IMR-90 (cell line): ENCODE results near the gene ATPAF1. TPM values are rescaled to one million over a fixed set of nuclear protein-coding genes. Genes with fewer than 3 reads are reported as not detected.

Experiments
- ATAC-seq: fragments of 200-7000 bp; cut with Tn5 transposase; 2 replicates; pipeline ENCODE4 v1.9.1; 2020; ENCODE audit warnings: low read depth, mild to moderate bottlenecking, moderate library complexity
- BruUV-seq: library from RNA; stranded (reverse); fragments of 400-500 nt; replicated peaks from 2 replicates; lab custom pipeline; 2021; lab: Mats Ljungman, UMichigan
- CTCF ChIA-PET: fragments of 300-600 bp; formaldehyde crosslinking; extraction: SDS; loops from one replicate; lab custom pipeline; 2021; ENCODE audit warnings: antibody characterized with exemption; lab: Yijun Ruan, JAX
- POLR2A ChIA-PET: fragments of 300-600 bp; sonication (Branson Sonifier 250); formaldehyde crosslinking; loops from one replicate; lab custom pipeline; 2022; ENCODE audit warnings: antibody characterized with exemption; ENCODE audit not compliant: unreplicated experiment; lab: Charles Lee
- DNase-seq: peaks from one replicate; pipeline ENCODE4 v3.0.0; 2013
- H2AFZ ChIP-seq: replicated peaks from 2 replicates; pipeline ENCODE3; 2013; ENCODE audit warnings: low read length, mild to moderate bottlenecking; ENCODE audit not compliant: poor library complexity
- H2AK5ac ChIP-seq: 2 replicates; pipeline ENCODE4 v1.6.1; 2013; ENCODE audit warnings: low read depth, low read length, inconsistent platforms
- H2AK9ac ChIP-seq: replicated peaks from 2 replicates; pipeline ENCODE3; 2013; ENCODE audit warnings: mild to moderate bottlenecking, low read depth, low read length, moderate library complexity; ENCODE audit not compliant: poor library complexity
- H2BK120ac ChIP-seq: 2 replicates; pipeline ENCODE4 v1.6.1; 2013; ENCODE audit warnings: low read depth, low read length, inconsistent platforms
- H2BK15ac ChIP-seq: 3 replicates; pipeline ENCODE4 v1.6.1; 2013; ENCODE audit warnings: low read depth, low read length, inconsistent platforms
- H2BK20ac ChIP-seq: 2 replicates; pipeline ENCODE4 v1.6.1; 2013; ENCODE audit warnings: low read depth, mild to moderate bottlenecking, inconsistent platforms, low read length, moderate library complexity
- H2BK5ac ChIP-seq: 2 replicates; pipeline ENCODE4 v1.6.1; 2013; ENCODE audit warnings: mild to moderate bottlenecking, low read depth, low read length, inconsistent platforms; ENCODE audit not compliant: poor library complexity, severe bottlenecking
- H3K14ac ChIP-seq: replicated peaks from 2 replicates; pipeline ENCODE4 v1.6.1; 2013; ENCODE audit warnings: low read depth, low read length, inconsistent platforms
- H3K18ac ChIP-seq: 2 replicates; pipeline ENCODE4 v1.6.1; 2013; ENCODE audit warnings: low read depth, low read length, control low read depth
- H3K23ac ChIP-seq: 2 replicates; pipeline ENCODE4 v1.6.1; 2013; ENCODE audit warnings: low read depth, low read length, inconsistent platforms
- H3K27ac ChIP-seq: 2 replicates; pipeline ENCODE4 v1.5.1; 2013; ENCODE audit warnings: mild to moderate bottlenecking, control low read depth, low read length; ENCODE audit not compliant: insufficient read depth
- H3K27me3 ChIP-seq: 2 replicates; pipeline ENCODE4 v1.6.1; 2013; ENCODE audit warnings: low read length; ENCODE audit not compliant: control insufficient read depth, insufficient read depth
- H3K36me3 ChIP-seq: 2 replicates; pipeline ENCODE4 v1.6.1; 2013; ENCODE audit warnings: low read length, mixed read lengths; ENCODE audit not compliant: control insufficient read depth, insufficient read depth
- H3K4ac ChIP-seq: 2 replicates; pipeline ENCODE4 v1.6.1; 2013; ENCODE audit warnings: low read depth, low read length, inconsistent platforms
- H3K4me1 ChIP-seq: 2 replicates; pipeline ENCODE4 v1.6.1; 2013; ENCODE audit warnings: low read length, mixed read lengths; ENCODE audit not compliant: control insufficient read depth, insufficient read depth
- H3K4me2 ChIP-seq: 2 replicates; pipeline ENCODE4 v1.6.1; 2013; ENCODE audit warnings: low read depth, mild to moderate bottlenecking, control low read depth, low read length, moderate library complexity
- H3K4me3 ChIP-seq: 2 replicates; pipeline ENCODE4 v1.5.1; 2013; ENCODE audit warnings: low read depth, mild to moderate bottlenecking, control low read depth, low read length, moderate library complexity; ENCODE audit not compliant: insufficient read depth
- H3K56ac ChIP-seq: 2 replicates; pipeline ENCODE4 v1.6.1; 2013; ENCODE audit warnings: low read length, inconsistent platforms; ENCODE audit not compliant: insufficient read depth; ENCODE audit errors: extremely low read depth
- H3K79me1 ChIP-seq, 2 experiments: 2 replicates each; pipeline ENCODE4 v1.6.1; 2013; ENCODE audit warnings: low read length in 2 of 2, inconsistent platforms in 1 of 2, low read depth in 1 of 2
- H3K9ac ChIP-seq: 2 replicates; pipeline ENCODE4 v1.6.1; 2013; ENCODE audit warnings: low read depth, low read length, control low read depth
- H3K9me1 ChIP-seq: 2 replicates; pipeline ENCODE4 v1.6.1; 2013; ENCODE audit warnings: low read length, inconsistent platforms; ENCODE audit not compliant: insufficient read depth
- H3K9me3 ChIP-seq: 2 replicates; pipeline ENCODE4 v1.6.1; 2013; ENCODE audit warnings: low read length; ENCODE audit not compliant: control insufficient read depth, insufficient read depth
- H4K20me1 ChIP-seq: 2 replicates; pipeline ENCODE4 v1.6.1; 2013; ENCODE audit warnings: low read length, inconsistent platforms; ENCODE audit not compliant: insufficient read depth
- H4K5ac ChIP-seq: 2 replicates; pipeline ENCODE4 v1.6.1; 2013; ENCODE audit warnings: mild to moderate bottlenecking, low read depth, low read length, control low read depth
- H4K8ac ChIP-seq, 2 experiments: 2 replicates each; pipeline ENCODE4 v1.6.1; 2013; ENCODE audit warnings: low read depth in 2 of 2, low read length in 2 of 2, control low read depth in 1 of 2, inconsistent platforms in 1 of 2
- H4K91ac ChIP-seq: 2 replicates; pipeline ENCODE4 v1.6.1; 2013; ENCODE audit warnings: low read depth, low read length, inconsistent platforms; ENCODE audit not compliant: insufficient read depth
- BHLHE40 ChIP-seq: fragments of 150-350 bp; IDR thresholded peaks from 2 replicates; pipeline ENCODE4 v1.6.1; 2016; ENCODE audit warnings: mild to moderate bottlenecking, low read depth, low read length
- CTCF ChIP-seq: conservative IDR thresholded peaks from 2 replicates; pipeline ENCODE4 v1.5.1; 2012; ENCODE audit warnings: mild to moderate bottlenecking, low read depth, low read length, improper control_type of control experiment
- FOS ChIP-seq: fragments of 150-350 bp; IDR thresholded peaks from 2 replicates; pipeline ENCODE4 v1.6.1; 2016; ENCODE audit warnings: low read depth, low read length
- MAFK ChIP-seq: IDR thresholded peaks from 2 replicates; pipeline ENCODE4 v1.6.1; 2012; ENCODE audit warnings: low read depth, low read length, improper control_type of control experiment
- NFE2L2 ChIP-seq: fragments of 150-350 bp; IDR thresholded peaks from 2 replicates; pipeline ENCODE4 v1.6.1; 2016; ENCODE audit warnings: low read depth, mild to moderate bottlenecking, low read length
- RAD21 ChIP-seq: IDR thresholded peaks from 2 replicates; pipeline ENCODE4 v1.6.1; 2012; ENCODE audit warnings: low read length, improper control_type of control experiment
- RCOR1 ChIP-seq: IDR thresholded peaks from 2 replicates; pipeline ENCODE4 v1.6.1; 2012; ENCODE audit warnings: mild to moderate bottlenecking, low read length, improper control_type of control experiment; ENCODE audit not compliant: insufficient replicate concordance
- SMC3 ChIP-seq: fragments of 150-350 bp; IDR thresholded peaks from 2 replicates; pipeline ENCODE4 v1.6.1; 2016; ENCODE audit warnings: low read depth, mild to moderate bottlenecking, antibody characterized with exemption, low read length, moderate library complexity
- WGBS, 2 experiments: methylation state at CpG; one replicate each; pipeline versions ENCODE4 v1.1.5 to v1.1.7; 2013; ENCODE audit warnings: missing lambda C conversion rate in 2 of 2; ENCODE audit not compliant: insufficient read length in 1 of 2; ENCODE audit errors: extremely low coverage in 2 of 2; 5-methylcytosine and 5-hydroxymethylcytosine counted together
- dilution Hi-C: fragments of 300-500 bp; cut with HindIII; formaldehyde crosslinking; loops from one replicate; pipeline ENCODE4 v1.14.3; 2018; ENCODE audit warnings: low sequenced_read_pairs; ENCODE audit not compliant: unreplicated experiment
- in situ Hi-C: fragments of 300-500 bp; cut with MboI; formaldehyde crosslinking; loops from 3 replicates; pipeline ENCODE4 v1.14.3; 2019; ENCODE audit warnings: low sequenced_read_pairs, inconsistent platforms, mixed read lengths
- intact Hi-C: fragments of 100-400 bp; cut with micrococcal nuclease; formaldehyde crosslinking; loops from 2 replicates; pipeline ENCODE4 v1.10.0; 2022
- polyA plus RNA-seq, 3 experiments: library from polyadenylated mRNA; depleted of rRNA; stranded (reverse); fragments of >200 nt; gene quantifications; 2 replicates each; pipeline ENCODE4 v1.2.3, GENCODE V29; 2012; ENCODE audit warnings: low replicate concordance in 1 of 3
- total RNA-seq: library from RNA; depleted of rRNA; stranded (reverse); fragments of >200 nt; gene quantifications from 2 replicates; pipeline ENCODE4 v1.2.3, GENCODE V29; 2012
- TF ChIP-seq, protein P1 (sequence below): fragments of 150-350 bp; IDR thresholded peaks from 2 replicates; pipeline ENCODE4 v1.6.1; 2016; ENCODE audit warnings: low read depth, mild to moderate bottlenecking, low read length, moderate library complexity, borderline replicate concordance

ATPAF1 gene
- total and polyA plus RNA-seq, 2 of the 4 experiments (the other 2 are of a cell fraction), result 55.5 to 80.3 TPM

DNA sequence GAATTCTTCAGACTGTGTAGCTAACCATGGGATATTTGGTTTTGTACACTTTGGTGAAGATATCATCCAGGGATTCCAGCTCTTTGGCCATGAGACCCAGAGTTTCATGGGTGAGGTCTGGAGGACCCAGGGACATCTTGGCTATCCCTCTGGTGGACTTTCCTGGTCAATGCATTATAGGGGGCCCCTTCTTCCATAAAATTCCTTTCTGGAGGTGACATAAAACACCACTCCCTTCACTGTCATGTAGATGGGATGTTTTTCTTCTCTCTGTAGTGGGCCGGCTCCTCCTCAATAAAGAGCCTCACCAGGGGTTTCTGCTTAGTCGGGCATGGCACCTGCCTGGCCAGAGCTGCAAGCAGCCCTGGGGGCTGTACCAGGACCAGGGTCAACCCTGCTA is 2.2 kb downstream of the ATPAF1 start:
- Histone ChIP-seq H4K8ac (no peak overlapping the region), H3K14ac (no peak overlapping the region), H2BK20ac (no peak overlapping the region), H3K9me3 (no peaks in the 10 kb centered on the region), H3K9ac (no peak overlapping the region), H3K27me3 (no peaks in the 10 kb centered on the region), H3K9me1 (peaks cover 9% of the 10 kb centered on the region), H2BK15ac (no peak overlapping the region), H3K4me2 (no peak overlapping the region), H3K18ac (no peak overlapping the region), H2AK5ac (no peak overlapping the region), H3K4me3 (no peak overlapping the region), H2AFZ (no peak overlapping the region), H3K23ac (no peak overlapping the region), H4K91ac (no peak overlapping the region), H3K27ac (no peak overlapping the region), H2AK9ac (no peak overlapping the region), H4K5ac (no peak overlapping the region), H3K56ac (no peak overlapping the region), H3K4me1 (peaks cover 7% of the 10 kb centered on the region), H2BK5ac (no peak overlapping the region), H2BK120ac (no peak overlapping the region), H3K79me1 (peaks cover 14 to 28% of the 10 kb centered on the region in 2 experiments), H3K36me3 (peaks cover 10% of the 10 kb centered on the region), H4K20me1 (no peaks in the 10 kb centered on the region), H3K4ac (no peak overlapping the region)
- in situ Hi-C loops (no loop called here), intact Hi-C loops (no loop called here), dilution Hi-C loops (no loop called here)
- no CpG with 5 or more reads among the region's 2 CpGs for WGBS, 2 experiments
- DNase-seq (no peak), ATAC-seq (no peak)
- BruUV-seq, result no TSS peak
- POLR2A ChIA-PET, result no interaction called here
- TF ChIP-seq CTCF (no peak), RAD21 (no peak), FOS (no peak), BHLHE40 (no peak), RCOR1 (no peak), MAFK (no peak), NFE2L2 (no peak), SMC3 (no peak)
- TF ChIP-seq, protein P1, sequence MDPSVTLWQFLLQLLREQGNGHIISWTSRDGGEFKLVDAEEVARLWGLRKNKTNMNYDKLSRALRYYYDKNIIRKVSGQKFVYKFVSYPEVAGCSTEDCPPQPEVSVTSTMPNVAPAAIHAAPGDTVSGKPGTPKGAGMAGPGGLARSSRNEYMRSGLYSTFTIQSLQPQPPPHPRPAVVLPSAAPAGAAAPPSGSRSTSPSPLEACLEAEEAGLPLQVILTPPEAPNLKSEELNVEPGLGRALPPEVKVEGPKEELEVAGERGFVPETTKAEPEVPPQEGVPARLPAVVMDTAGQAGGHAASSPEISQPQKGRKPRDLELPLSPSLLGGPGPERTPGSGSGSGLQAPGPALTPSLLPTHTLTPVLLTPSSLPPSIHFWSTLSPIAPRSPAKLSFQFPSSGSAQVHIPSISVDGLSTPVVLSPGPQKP, result no peak
- CTCF ChIA-PET, result interaction anchor here (1.2 kb wide), 1 partner anchor 22 kb away, joined by 4 read pairs; no protein-coding TSS in a partner anchor
